HG02571 (cell line): ENCODE data around the gene CDX2.

ENCODE experiments used
- ATAC-seq: cut with Tn5 transposase; IDR thresholded peaks from one replicate; pipeline ENCODE4 v1.9.1; 2021; ENCODE audit warnings: mild to moderate bottlenecking, moderate library complexity; ENCODE audit not compliant: unreplicated experiment

CDX2 gene

DNA sequence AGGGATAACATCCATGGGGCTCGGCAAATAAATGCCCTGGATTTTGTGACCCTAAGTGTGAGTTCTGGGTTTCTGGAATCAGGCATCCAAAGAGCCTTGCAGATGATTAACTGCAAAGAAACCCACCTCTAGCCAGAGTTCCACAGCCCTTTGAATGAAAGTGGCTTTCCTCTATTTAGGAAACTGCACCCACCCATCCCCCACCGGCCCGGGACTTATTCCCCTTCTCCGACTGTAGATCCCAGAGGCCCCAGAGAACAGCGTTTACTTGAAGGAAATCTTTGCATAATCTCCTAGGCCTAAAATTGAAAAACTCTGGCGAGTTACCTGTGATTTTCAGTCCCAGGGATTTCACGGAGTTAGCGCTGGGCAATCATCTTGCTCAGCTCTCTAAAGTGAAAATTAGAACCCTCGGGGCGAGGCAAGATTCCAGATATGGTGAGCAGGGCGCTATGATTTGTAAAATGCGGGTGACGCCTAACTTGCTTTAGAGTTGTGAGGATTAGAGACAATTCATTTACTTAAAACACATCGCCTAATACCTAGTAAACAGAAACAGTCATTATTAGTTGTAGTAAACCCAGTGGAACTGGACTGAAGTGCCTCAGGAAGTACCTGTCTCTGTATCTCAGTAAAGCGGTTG is 10.0 kb upstream of the CDX2 start:
- no peak for ATAC-seq

DNA sequence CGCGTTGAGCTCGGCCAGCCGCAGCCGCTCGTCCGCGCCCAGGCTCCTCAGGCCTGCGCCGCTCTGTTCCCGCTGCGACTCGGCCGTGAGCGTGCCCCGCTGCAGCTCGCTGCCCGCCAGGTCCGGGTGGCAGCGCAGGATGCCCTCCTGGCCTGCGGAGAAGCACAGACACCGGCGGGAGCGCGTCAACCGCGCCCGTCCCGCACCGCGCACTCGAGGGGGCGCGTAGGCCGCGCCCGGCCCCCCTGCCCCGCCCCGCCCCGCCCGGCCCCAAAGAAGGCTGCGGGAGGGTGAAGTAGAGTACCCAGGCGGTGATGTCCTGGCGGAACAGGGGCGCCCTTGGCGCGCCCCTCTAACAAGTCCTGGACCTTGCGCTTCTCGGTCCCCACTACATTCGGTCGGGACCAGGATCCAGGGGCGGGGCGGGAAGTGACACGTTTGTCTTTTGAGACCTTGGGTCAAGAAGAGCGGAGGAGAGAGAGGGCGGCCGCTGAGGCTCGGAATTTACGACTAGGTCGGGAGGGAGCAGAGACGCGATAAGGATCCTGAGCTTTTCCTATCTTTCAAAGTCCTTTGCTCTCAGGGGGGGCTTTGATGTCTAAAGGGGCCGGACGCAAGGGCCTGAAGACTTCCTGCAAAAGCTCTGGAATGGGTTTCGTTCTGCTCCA is 9.3 kb upstream of the CDX2 start:
- ATAC-seq: no peak

DNA sequence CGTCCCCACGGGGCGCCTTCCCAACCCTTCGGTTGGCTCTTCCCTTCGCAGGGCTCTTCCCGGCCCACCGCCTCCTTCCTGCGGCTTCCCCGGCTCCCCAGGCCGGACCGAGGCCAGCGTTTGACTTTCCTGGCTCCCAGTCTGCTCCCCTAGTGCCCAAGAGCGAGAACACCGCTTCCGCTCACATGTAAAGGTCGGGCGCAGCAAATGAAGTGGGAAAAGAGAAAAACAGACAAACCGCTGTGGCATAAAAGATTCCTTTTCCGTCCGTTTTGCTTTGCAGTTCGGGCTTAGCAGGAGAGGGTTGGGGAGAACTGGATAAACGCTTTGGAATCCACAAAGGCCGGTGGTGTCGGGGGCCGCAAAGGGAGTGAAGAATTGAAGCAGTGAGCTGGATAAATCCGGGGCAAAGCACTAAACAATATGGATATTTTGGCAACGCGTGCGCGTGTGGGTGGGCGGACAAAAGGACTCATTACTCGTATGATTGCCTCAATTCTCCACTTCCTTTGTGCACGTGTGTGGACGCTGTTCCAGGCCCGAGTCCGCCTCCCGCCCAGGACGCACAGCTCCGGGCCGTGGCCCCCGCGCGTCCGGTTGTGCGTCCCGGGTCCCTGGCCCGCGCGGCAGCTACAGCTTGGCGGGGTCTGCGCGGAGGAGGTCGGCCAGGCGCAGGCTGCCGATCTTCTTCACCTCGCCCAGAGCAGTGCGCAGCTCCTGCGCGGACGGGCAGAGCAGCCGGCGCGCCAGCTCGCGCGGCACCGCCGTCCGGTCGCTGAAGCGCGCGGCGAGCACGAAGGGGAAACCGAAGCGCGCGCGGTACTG is 8.6 kb upstream of the CDX2 start:
- ATAC-seq: no peak

DNA sequence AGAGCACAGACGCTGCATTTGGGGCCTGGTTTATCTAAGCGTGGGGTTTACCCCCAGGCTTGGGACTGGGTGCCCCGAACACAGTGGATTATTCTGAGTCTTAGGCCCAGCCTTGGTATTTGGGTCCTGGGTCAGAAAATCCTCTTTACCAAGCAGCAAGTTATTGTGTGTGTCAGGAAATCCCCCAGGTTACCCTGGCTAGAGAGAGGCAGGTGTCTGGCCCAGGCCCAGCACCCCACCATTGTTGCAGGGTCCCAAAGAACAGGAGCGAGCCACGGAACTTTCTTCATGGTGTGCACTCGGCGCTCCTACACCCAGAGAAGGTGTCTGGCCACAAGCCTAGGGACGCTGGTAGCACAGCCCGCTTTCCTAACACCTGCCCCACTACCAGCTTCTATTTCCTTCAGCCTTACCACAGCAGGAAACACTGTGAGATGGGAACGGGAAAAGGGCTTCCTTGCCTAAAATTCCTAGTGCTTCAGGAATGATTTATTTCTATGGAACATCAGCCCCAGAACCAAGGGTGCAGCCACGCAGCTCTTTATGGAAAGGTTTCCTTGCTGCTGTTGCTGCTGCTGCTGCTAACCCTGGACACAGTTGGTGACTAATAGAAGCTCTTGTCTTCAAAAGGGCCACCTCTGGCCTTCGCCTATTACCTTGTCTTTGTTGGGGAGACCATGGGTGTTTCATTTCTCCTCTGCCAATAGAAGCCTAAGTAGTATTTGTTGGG is 7.4 kb upstream of the CDX2 start:
- ATAC-seq: no peak

DNA sequence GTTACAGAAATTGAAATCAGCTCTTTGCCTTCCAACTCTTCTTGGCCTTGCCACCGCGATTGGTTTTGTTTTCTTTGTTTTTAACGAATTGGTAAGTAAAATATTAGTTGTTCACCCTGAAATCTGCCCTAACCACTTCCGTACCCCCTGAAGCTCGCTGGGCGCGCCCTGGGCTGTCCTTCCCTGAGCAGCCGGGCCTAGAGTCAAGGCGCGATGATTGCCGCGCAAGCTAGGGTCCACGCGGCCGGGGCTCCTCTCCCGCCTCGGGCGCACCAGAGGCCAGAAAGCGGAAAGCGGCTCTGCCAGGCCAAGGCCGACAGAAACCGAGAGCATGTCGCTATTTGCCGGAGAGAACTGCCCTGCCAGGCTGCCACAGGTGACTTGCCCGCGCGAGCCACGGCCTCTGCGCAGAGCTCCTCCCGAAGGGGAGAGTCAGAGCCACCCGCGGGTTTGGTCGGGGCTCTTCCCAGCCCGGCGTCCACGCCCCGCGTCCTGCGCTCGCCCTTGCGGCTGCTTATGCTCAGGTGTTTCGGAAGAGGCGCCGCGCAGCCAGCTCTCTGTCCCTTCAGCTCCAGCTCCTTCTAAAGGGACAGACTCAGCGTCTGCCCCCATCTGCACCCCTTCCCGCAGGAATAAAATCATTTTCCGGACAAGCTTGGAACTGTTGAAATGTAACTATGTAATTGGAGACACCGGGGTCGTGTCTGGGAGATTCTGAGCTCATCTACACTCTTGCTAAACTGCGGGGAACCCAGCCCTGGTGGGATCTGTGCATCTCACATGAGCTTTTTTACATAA is 6.6 kb upstream of the CDX2 start:
- ATAC-seq: no peak

DNA sequence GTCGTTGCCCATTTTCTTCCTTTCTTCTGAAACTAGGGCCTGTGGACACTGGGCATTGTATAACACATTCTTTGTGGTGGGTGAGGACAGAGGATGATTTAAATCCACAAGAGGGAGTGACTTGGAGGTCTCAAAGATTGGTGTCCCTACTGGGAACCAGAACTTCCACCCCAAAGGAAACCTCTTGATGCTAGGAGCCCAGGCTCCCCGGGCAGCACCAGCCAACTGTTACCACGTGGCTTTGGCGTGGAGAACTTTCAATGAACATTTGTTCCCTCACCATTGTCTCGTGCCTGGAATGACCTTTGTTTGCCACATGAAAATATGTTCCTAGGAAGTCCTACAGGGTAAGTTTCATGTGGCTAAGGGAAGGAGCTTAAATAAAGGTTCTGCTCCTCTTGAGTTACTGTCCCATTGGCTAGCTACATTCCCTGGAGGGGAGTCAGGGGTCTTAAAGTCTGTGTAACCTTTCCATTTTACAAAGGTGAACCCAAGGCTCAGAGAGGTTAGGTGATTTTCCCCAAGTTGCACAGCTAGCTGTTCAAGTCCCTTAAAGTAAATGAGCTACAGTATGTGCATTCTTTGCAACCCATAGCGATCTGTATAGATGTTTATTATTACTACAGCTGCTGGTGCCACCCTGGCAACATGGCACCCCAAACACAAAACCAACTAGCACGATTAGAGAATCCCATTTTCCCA is 5.0 kb upstream of the CDX2 start:
- ATAC-seq: no peak

DNA sequence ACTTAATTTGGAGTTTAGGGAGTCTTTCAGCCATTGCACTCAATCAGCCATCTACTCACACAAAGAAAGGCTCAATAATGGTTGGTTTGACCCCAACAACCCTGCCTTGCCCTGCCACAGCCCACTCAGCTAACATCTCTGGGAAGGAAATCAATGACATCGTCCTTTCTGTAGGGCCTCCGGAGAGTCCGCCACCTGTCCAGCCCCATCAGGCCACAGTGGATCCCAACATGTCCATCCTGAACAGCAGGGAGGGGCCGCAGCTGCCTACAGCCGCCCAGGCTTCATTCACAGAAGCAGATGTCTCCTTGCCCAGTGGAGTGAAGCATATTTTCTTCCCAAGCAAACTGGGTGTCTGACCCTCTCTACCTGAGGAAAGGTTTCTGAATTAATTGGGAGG is 4.2 kb upstream of the CDX2 start:
- no peak for ATAC-seq

DNA sequence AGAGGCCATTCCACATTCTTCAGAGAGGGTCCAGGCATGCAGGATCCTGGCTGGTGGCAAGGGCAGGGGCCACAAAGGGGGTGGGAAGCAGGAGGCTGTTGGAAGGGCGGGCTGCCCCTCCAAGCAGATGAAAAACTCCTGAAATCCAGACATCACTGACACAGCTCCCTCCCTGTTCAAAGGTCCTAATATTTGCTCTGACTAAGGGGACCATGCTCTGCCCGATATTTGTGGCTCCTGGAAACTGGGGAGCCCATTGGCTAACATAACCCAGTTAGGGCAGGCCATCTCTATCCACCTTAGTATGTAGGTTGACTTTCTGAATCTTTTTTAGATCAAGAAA is 3.3 kb upstream of the CDX2 start:
- ATAC-seq: no peak

DNA sequence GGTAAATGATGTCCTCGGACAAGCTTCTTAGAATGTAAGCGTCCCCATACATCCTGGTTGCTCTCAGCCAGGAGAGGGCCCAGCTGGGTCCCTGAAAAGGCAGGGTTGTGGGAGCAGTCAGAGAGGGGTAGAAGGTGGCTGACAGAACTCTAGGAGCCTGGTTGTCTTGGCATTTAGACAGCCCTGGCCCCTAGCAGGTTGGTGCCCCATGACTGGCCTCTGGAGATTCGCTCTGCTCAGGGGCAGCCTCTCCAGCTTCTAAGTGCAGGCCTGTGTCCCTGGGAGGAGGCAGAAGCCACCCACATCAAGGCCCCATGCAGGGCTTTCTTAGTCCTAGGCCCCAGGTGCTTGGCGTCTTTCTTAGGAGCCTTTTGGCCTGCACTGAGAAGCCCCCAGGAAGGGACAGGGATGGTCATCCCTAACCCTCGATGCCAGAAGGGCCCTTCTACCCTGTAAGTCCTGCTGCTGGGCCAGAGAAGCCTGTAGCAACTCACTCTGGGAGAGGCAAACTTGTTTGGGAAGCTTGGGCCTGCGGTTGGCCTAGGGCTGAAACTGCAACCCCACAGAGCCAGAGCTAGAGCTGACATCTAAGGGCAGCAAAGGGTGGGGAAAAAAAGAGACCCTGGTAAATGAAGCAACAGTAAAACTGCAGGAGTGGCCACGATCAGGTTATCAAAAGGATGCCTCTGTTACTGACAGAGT is 2.8 kb upstream of the CDX2 start:
- ATAC-seq: no peak

DNA sequence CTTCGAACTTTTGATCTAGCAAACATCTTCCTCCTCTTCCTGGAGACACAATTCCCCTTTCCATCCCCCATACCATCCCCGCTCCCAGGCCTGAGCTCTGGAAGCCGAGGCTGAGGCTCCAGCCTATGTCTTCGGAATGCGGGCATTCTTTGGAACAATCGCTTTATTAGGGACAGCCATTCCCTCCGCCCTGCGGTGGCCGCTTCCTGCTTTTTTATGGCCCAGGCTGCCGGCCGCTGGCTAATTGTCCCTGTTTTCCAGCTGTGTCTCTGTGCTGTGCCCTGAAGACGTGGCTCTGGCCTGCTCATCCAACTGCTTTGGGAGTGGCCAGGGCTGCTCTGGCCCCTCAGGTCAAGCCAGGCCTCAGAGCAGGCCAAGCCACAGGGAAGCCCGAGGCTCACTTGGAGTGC is 2.1 kb upstream of the CDX2 start:
- ATAC-seq: no peak

DNA sequence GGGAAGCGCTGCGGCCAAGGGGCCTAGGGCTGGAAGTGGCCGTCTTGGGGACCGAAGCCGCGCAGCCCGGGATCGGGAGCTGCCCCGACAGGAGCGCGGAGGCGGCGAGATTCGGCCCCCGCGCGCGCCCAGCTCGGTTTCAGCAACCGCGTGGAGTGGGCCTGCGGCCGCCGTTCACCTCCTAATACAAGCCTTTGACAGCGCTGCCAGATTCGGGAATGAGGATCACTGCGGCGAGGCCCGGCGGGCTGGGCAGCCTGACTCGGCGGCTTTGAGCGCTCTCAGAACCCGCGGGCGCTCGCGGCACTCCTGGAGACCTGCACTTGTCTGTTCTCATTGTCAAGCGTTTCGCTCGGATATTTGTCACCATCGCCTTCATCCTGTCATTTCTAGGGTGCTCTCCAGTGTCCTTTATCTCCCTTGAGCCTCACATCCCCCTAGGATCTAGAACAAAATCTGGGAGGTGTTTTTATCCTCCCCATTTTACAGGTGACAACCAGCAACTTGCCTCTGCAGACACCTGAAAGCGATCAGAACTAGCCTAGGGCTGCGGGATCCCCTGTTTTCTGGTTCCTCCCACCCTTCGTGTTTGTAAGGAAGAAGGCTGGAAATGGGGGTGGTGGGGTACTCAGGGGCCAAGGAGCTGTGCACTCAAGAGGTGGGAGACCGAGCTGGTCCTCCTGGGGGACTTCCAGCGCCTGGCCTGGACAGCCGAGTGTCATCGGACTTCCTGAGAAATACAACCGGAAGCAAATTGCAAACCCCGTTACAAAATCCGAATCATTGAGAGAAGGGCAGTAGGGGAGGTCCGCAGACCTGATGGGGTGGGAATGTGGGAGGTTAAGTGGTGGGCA is 1.5 kb upstream of the CDX2 start:
- ATAC-seq: no peak

DNA sequence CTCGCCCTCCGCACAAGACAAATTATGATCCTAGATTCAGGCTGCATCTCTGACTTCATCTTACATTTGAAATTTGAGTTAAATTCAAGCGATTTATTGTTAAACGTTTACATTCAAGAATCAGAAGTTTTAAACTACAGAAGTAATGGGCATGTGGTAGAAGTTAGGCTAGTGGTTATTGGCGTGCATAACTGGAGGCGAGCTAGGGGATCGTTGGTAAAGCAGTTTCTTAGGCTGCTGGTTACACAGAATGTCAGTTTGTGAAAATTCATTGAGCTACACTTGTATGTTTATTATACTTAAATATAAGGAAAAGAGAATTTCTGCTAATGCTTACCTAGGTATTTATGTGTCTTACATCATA is 733 bp upstream of the CDX2 start:
- no peak for ATAC-seq

DNA sequence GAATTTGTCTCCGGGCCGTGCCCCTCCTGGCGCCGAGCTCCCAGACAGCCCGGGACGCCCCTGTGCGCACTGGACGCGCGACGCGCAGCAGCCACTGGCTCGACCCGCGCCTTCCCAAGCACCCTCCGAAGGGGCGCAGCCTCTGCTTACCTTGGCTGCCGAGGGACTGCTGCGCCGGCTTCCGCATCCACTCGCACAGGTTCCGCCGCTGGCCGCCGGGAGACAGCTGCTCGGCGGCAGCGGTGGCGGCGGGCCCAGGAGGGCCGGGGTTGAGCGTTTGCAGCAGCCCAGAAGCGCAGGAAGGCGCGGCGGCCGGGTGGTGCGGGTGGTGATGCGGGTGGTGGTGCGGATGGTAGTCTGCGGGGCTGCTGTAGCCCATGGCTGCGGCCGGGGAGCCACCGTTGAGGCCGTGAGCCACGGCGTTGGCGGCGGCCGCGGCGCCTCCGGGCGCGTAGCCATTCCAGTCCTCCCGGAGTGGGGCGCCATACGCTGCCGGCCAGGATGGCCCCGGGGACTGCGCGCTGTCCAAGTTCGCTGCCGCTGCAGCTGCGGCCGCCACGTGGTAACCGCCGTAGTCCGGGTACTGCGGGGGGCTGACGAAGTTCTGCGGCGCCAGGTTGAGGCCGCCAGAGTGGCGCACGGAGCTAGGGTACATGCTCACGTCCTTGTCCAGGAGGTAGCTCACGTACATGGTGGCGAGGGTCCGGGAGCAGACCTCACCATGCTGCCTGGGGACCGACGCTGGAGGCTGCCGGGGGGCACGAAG is 616 bp downstream of the CDX2 start:
- no peak for ATAC-seq

DNA sequence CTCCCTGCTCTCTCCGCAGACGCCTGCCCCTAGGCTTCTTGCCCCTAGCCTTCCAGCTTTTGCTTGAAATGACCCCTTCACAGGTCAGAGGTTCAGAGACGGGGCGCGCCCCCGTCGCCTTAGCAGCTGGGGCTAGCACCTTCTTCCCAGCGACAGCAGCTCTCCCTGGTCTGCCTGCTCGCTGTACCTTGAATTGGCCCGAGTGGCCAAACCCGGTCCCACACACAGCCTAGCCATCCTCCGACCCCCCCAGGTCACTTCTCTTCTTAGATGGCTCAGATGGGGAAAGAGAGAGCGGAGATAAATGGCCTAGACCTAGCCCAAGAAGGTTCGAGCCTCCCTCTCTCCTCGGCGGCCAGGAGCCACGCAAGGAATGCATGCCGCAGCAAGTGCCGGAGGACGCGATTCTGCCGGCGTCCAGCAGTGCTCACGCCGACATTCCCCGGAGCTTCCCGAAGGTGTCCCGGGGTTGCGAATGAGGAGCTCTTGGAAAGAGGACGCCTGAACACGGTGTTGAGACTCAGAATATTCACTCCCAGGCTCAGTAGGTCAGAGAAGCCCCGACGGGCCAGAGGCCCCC is 1.3 kb downstream of the CDX2 start:
- ATAC-seq: no peak

DNA sequence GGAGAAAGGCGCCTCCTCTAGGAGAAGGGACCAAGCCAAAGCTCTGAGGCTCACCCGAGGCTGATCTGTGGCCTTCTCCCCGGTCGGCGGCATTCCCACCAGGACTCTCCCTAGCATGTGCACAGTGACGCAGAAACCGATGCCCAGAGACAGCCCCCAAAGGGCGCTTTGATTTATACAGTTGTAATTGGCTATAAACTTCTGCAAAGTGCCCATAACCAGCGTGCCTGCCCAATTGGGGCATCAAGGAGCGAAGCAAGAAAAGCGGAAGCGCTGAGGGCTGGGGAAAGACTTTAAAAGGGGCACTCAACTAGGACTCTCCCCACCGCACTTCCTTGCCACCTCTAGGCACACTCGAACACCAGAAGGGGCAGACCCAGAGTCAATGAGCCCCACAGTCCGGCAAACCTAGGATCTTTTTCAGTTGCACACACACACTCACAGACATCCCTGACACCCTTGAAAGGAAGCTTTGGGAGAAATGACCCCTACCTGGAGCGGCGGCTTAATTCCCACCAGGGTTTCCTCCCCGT is 1.8 kb downstream of the CDX2 start:
- ATAC-seq: no peak

DNA sequence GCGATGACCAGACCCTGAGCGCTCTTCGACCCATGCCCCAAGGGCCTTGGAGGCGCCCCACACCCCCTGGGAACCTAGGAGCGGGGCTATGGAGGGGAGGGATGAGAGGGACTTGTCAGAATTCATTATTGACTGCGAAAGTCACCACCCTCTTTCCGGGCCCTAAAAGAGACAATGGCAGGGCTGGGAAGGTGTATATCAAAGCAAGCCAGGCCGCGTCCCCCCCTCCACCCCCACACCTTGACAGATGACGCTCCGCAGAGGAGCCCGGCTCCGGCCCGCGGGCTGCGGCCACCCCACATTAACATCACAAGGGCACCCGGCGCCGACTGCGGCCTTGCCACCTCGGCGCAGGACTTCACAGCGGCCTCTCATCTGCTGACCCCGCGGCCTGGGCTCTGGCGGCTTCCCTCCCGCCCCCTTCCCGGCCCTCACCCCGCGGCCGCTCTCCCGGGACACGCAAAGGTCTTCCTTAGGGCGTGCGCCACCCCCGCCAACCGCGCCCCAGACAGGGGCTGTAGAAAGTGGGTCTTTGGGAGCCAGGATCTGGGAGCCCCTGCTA is 2.4 kb downstream of the CDX2 start:
- no peak for ATAC-seq
